KBM-7 (cell line): ENCODE results near the gene IFNG.

Experiments used
- DNase-seq: peaks from one replicate; pipeline ENCODE4 v3.0.0-alpha.2; 2015
- in situ Hi-C: fragments of 300-500 bp; cut with MboI; formaldehyde crosslinking; loops from 2 replicates; pipeline ENCODE4 v1.14.3; 2020; ENCODE audit warnings: low sequenced_read_pairs, low pct_unique_long_range_greater_than_20kb, mixed read lengths

Gene IFNG

GRCh38 chr12:68119724-68120211 lies 39.8 kb downstream of the IFNG start:
- in situ Hi-C loops, result no loop called here
- DNase-seq, result no peak

GRCh38 chr12:68119250-68119649 lies 40.3 kb downstream of the IFNG start:
- in situ Hi-C loops, result no loop called here
- no peak for DNase-seq

GRCh38 chr12:68118096-68118755 lies 41.3 kb downstream of the IFNG start:
- DNase-seq, result no peak
- in situ Hi-C loops, result no loop called here

GRCh38 chr12:68117661-68118060 lies 41.9 kb downstream of the IFNG start:
- DNase-seq, result no peak
- in situ Hi-C loops, result no loop called here

- DNase-seq, result no peak
- in situ Hi-C loops, result no loop called here
Measured at GRCh38 chr12:68115281-68115680, 44.3 kb downstream of the IFNG start.

GRCh38 chr12:68114606-68115005 lies 44.9 kb downstream of the IFNG start:
- no peak for DNase-seq
- in situ Hi-C loops, result no loop called here

- in situ Hi-C loops, result no loop called here
- peak; percentile 11 for DNase-seq
Measured at GRCh38 chr12:68113644-68114043, 45.9 kb downstream of the IFNG start.

GRCh38 chr12:68111995-68112394 lies 47.5 kb downstream of the IFNG start:
- in situ Hi-C loops, result no loop called here
- DNase-seq, result no peak

- in situ Hi-C loops, result no loop called here
- no peak for DNase-seq
Measured at GRCh38 chr12:68109444-68110217, 49.9 kb downstream of the IFNG start.

GRCh38 chr12:68109001-68109400 lies 50.5 kb downstream of the IFNG start:
- in situ Hi-C loops, result no loop called here
- no peak for DNase-seq

- in situ Hi-C loops, result no loop called here
- no peak for DNase-seq
Measured at GRCh38 chr12:68106660-68107059, 52.9 kb downstream of the IFNG start.

- in situ Hi-C loops, result no loop called here
- DNase-seq, result peak; percentile 20
Measured at GRCh38 chr12:68106160-68106559, 53.4 kb downstream of the IFNG start.
